CD4-positive, alpha-beta T cell treated with Interleukin-15 for 1 hour (primary cell): ENCODE data around the gene S100A16.
A peak's percentile ranks its signal among the peaks of the same experiment; 100 is the strongest.
"Not testable (repeated sequence)": the region's sequence is repeated elsewhere in the genome, so short reads cannot be mapped to it uniquely, and the experiment has no call there.

Experiments
- DNase-seq: peaks from one replicate; pipeline ENCODE4 v3.0.0-alpha.2; 2020

The S100A16 gene, protein sequence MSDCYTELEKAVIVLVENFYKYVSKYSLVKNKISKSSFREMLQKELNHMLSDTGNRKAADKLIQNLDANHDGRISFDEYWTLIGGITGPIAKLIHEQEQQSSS

DNA sequence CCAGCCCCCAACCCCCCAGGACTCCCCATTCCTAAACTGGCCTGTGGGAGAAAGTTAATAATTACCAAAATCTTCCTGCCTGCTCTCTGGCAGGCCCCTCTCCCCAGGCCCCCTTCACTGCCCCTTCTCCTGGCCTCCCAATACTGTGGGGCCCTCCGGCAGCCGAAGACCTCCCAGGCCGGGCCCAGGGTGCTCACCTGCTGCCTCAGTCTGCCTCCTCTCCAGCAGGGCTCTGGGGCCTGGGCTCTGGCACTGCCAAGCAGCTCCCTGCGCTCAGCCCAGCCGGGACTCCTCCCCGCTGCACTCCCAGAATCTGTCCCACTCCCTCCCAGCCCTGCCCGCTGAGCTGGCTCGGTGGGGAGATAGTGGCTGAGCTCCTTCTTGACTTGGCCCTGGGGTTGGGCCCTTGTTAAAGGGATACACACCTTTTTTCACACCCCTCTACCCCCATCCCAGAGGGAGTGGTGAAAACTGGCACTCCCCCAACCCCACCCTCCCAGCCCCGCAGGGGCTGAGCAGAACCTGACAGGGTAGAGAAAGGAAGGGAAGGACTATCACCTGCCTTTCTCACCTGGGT, at the start of gene S100A16:
TSS of gene S100A16 (minus strand) at position 383 of the 577 bp plus-strand sequence. CDS start 4,986 bp downstream, outside the sequence.
- no peak for DNase-seq

DNA sequence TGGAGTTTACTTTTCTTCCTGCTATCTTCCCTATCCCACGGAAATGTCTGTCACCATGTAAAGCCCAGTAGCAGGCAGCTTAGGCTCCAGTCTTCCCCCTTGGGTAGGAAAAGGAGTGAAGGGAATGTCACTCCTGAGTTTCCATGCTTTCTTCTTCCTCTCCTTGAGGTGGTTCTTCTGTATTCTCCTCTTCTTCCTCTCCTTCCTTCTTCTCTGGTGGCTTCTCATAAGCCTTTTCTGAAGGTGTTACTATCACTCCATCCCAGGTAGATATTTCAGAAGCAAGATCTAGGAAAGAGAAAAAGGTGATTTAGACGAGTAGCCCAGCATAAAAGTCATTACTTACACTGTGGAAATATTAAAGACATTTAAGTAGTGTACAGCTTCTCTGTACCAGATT, 49.3 kb upstream of the S100A16 start:
- no peak for DNase-seq

DNA sequence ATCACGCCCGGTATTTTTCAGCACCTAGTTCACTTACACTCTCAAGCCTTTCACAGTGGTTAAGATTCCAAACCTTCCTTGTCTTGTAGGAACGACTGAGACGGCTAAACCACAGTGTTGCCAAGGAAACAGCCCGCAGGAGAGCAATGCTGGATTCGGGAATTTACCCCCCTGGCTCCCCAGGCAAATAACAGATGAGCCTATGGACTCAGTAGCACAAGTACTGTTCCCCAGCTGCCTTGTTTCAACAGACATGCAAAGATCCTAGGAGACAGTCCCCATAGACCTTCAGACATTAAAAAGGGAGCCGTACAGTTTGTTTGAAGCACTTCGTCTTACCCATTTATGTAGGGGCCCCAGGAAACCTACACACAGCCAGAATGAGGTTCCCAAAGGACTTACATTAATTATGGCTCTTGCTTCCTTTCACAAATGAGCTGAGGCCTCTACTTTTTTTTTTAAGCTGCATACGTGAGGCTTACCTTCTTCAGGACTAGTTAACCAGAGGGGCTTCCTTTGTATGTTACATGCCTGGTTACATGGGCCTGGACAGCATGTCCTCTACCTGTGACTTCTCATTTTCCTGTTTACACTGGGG, 48.3 kb upstream of the S100A16 start:
- no peak for DNase-seq

DNA sequence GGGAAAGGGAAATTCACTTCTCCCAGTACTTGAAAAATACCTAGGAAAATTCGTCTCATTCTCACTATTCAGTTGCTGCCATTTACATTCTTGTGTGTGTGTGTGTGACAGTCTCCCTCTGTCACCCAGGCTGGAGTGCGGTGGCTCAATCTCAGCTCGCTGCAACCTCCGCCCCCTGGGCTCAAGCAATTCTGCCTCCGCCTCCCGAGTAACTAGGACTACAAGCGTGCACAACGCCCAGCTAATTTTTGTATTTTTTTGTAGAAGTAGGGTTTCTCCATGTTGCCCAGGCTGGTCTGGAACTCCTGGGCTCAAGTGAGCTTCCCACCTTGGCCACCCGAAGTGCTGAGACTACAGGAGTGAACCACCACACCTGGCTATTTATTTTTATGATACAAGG, 46.7 kb upstream of the S100A16 start:
- DNase-seq, result no peak

DNA sequence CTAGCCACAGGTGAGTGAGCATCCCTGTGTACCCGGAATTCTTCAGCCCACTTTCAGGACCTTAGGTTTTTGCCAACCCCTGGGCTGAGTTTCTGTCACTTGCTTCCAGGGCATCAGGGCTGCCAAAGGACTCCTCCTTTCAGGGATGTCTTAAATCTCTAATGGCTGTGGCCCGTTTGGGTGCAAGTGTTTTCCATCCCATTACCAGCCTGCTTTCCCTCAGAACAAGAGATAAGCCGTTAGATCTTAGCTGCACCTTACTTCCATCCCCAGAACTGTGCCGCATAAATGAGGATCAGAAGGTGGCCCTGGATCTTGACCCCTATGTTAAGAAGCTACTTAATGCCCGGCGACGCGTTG, 46.2 kb upstream of the S100A16 start:
- DNase-seq, result no peak

DNA sequence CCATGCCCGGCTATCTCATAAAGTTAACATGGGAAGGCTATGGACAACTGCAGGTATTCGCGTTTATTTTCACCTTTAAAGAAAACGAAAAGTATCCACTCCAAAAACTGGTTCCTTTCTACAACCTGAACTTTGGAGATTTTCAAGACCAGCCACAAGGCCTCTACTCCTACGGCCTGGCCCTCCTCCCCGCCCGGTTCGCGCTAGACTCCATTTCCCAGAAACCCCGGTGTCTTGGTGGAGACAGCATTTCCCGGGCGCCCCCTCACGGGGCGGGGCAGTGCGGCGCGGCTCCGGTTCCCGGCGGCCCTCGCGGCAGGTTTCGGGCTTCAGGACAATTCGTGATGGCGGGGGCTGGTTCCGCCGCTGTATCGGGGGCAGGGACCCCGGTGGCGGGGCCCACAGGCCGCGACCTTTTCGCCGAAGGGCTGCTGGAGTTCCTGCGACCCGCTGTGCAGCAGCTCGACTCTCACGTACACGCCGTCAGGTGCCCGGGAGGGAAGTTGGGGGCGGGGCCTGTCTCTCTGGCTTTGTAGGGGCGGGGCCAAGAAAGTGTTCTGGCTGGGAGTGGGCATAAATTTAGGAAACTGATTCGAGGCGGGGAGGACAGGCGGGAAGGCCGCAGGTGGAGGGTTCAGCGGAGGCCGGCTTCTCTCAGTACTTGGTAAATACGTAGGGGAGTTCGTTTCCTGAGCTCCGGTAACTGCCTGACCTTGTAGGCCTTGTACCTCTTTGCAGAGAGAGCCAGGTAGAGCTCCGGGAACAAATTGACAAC, 45.6 kb upstream of the S100A16 start, which contains the start of gene SNAPIN:
TSS of gene SNAPIN (plus strand) at position 304 of the 775 bp plus-strand sequence. CDS start at position 345, 41 bp downstream.
- peak; percentile 88 for DNase-seq

DNA sequence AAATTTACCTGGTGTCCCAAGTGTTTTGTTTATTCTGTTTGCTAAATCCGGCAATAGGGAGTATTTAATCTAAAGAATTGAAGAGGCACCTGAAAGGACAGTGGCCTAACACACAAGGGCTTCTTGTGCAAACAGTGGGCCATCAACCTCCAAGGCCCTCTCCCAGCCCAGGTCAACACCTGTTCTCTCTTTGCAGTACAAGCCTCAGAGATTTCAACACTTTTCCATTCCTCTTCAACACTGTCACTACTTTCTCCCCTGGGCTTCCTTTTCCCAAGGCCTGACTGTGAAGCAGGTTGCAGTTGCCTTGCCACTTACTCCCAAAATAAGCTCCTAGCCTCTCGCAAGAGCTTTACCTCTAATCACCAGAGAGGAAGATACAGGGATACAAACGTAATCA, 42.4 kb upstream of the S100A16 start:
- DNase-seq, result no peak

DNA sequence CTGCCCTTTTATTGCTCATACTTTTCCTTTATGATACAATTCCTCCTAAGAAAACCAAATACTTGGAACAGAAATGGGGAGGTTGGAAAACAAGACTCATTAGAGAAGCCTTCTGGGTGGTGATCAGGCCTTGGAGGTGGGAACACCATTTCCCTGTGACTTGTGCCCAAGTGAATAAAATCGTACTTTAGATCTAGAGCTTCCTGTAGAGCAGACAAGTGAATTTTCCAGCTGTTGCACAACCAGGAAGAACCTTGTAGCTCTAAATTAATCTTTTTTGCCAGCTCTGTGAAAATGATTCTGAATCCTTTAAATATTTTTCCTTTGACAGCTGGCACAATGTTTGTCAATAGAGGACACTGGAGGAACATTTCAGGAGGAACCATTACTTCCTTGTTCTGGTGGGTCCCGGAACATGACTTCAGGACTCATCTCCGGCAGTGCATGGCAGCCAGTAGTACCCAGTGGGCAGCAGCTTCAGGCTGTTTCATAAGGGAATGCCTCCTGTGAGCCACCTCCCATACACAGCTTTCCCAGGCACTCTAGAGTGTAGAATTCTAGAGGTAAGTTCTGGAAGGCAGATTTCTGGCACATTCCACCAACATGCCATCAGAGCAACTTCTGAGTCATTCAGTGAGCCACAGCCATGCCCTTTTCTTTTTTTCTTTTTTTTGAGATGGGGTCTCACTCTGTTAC, 40.0 kb upstream of the S100A16 start:
- DNase-seq, result no peak

DNA sequence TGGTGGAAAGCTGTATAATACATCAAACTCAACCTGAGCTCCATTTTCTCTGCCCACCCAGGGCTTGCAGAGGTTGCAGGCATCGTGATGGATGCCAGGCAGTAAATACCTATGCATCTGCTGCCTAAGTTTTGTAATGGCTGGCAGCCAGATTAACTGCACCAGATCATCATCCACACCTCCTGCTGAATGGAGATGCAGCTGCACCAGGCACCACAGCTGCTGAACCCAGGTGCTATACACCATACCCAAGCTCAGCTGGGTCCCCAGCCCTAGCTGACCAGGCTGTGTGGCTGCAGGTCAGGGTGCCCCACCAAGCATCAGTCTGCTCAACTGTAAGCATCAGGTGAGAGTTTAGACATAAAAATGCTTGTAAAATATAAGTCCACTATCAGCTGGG, 38.8 kb upstream of the S100A16 start:
- no peak for DNase-seq

DNA sequence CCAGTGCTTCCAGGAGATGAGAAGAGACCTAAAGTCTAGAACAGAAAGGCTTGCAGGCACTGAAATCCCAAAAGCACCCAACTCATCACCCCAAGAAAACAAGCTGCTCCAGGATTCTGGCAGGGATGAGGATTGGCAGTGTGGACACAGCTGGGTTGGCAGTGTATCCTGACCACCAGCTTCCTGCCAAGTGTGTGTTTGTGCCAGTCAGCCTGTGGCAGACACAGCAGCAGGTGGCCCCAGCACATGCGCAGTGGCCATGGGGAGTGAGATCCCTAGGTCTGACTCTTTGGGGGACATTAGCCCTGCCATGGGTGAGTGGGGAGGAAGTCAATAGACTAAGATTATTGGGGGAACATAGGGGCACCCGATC, 36.9 kb upstream of the S100A16 start:
- DNase-seq, result no peak

DNA sequence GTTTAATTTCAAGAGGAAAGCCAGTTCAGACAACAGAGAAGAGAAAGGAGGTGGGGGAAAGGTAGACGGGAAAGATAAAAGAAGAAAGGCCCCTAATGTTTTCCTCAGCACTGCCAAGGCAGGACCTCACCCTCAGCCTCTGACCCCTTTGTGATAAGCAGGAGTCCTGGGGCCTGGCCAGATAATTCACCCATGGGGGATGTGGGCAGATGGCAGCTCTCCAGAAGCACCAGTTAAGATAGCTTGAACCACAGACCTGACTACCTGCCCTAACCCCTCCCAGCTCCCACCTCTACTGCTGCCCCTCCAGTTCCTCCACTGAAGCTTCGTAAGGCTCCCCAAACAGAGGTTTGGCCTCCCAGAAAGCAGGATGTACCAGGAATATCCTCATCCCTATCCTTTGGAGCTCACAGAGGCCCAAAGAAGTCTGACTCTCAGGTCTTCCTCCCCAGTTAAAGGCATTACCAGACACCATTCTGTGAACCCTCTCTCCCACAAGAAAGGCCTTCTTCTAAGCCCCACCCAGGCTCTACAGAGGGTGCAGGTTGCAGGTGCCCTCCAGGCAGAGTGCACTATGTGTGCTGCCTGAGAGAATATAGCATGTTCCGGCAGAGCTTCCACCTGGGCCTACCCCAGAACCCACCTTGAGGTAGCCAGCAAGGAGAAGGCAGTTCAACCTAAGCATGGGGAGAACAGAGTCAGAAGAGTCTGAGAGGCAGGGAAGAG, 36.4 kb upstream of the S100A16 start:
- DNase-seq, result peak; percentile 33

DNA sequence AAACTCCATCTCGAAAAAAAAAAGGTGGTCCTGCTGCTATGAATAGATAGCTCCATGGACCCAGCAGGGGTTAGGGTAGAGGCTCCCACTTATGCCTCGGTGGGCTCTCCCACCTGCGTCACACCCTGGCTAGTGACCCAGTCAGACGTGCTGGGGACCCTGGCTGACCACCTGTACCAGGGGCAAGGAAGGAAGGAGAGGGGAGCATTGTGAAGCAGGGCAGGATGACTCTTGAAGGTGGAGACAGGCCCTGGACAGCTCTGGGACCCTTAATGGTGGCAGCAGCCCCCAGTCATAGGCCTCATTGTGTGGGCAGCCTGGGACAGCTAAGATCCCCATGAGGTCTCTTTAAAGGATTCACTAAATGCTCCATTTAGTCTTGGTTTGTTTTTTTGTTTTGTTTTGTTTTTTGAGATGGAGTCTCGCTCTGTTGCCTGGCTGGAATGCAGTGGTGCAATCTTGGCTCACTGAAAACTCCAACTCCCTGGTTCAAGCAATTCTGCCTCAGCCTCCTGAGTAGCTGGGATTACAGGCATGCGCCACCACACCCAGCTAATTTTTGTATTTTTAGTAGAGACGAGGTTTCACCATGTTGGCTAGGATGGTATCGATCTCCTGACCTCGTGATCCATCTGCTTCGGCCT, 35.2 kb upstream of the S100A16 start:
- DNase-seq, result no peak

DNA sequence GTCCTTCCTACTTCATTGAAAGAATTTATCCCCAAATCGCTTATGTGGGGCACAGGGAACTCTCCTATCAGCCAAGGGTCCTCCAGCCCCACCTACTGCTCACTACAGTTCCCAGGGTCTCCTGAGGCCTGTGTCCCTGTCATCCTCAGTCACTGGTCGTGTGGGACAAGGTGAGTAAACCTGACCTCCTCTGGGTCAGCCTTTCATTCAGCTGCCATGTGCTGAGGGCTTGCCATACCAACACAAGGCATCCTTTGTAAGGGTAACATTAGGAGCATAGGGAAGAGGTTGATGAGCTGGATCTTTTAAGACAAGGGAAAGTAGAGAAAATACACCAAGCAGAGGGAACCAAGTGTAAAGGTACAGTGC, 34.4 kb upstream of the S100A16 start:
- no peak for DNase-seq

DNA sequence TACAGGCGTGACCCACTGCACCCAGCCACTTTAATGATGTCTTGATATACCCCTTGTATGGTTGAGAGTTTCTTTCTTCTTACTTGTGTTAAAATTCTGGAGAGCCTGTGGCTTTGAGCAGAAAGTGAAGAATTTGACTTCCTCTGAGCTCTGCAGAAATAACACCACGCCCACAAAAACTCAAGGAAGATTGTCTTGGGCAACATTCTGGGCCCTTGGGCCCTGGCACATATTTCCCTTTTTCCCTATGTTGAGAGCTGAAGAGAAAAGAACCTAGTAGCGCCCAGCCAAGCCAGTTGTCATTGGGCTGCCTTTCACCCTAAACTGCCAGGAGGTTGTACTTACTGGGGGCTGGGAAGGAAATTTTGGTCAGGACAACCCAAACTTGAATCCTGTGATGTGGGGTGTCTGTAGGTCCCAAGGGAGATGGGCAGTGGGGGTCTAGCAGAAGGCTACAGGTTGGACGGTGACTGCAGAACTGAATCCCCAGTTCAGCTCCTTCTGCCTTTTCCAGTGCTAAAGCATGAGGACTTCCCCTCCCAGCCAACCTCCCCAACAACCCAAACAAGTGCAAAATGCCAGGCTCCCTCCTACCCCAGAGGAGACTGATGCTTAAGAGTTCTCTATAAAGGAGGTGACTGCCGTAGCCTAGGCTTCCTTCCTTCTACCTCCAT, 33.9 kb upstream of the S100A16 start:
- DNase-seq, result no peak

DNA sequence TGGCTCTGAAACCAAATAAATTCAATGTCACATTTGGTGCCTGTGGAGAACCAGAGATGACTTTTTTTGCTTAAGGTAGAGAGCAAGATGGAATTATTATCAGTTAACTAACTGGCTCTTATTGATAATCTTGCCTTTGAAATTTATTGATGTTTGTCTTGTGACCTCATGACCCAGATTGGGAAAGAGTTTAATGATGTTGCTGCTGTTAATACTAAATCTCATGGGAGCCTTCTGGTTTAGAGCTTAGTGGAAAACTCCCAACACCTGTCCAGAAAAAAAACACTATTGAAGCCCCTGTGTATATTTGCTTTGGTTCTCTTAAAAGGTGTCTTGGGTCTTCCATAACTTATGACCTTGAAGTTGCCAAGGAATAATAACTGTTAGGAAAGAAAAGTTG, 30.9 kb upstream of the S100A16 start:
- DNase-seq, result no peak

DNA sequence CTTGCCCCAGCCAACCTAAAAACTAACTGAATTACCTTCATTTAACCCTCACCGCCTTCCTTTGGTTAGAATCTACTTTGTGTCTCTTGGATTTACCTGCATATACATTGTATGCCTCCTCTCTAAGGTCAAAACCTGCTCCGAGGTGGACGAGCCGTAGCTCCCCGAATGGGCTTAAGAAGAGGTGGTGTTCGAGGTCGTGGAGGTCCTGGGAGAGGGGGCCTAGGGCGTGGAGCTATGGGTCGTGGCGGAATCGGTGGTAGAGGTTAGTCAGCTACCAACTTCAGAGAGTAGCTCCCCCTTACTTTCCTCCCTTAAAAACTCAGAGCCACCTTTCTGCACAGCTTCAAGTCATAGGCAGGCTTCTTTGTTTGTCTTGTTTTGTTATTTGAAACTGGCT, 30.2 kb upstream of the S100A16 start:
- no peak for DNase-seq

DNA sequence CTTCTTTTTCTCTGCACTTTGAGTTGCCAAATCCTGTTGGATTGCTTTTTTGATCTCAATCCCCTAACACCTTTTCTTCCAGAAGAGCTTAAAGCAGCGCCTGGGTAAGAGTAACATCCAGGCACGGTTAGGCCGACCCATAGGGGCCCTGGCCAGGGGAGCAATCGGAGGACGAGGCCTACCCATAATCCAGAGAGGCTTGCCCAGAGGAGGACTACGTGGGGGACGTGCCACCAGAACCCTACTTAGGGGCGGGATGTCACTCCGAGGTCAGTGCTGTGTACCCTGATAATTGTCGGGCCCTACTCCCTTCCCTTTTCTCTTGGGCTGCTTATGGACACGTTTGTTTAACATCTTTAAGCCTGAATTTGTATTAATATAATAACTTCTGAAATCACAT, 29.2 kb upstream of the S100A16 start:
- DNase-seq, result no peak

DNA sequence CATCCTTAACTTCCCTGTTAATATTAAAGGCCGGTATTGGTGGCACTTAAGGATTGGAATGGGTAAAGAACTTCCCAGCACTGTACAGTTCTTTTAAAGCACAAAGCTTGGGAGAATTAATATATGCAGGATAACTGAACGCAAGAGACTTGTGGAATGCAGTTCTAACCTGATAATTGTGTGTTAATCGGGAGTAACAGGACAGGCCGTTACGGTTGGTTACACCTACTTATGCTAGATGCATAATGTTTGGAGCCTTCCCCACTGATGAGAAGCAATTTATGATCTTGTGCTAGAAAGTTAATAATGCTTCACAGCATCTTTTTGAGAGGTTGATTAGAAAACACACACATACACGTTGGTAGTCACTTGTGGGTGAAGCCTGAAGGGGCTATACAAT, 27.9 kb upstream of the S100A16 start:
- DNase-seq, result no peak

DNA sequence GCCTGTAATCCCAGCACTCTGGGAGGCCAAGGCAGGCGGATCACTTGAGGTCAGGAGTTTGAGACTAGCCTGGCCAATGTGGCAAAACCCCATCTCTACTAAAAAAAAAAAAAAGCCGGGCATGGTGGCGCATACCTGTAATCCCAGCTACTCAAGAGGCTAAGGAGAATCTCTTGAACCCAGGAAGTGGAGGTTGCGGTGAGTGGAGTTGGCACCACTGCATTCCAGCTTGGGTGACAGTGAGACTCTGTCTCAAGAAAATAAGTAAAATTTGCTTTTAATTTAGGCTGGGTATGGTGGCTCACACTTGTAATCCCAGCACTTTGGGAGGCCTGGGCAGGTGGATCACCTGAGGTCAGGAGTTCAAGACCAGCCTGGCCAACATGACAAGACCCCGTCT, 27.3 kb upstream of the S100A16 start:
- DNase-seq, result not testable (repeated sequence)

DNA sequence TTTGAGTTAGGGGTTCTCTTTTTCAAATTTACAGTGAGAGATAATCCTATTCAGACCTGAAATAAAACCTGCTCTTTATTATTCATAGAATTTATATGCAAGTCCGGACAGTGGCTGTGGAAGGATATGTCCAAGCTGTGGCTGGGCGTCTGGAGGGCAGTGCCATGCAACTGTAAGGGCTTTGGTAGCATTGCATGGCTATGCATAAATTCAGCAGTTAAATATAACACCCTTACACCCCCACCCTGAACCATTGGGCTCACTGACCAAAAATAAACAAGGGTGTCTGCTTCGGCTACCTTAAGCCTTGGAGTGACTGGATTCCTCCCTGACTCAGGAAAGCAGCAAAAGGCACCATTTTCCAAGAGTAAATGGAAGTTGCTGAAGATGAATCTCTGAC, 26.3 kb upstream of the S100A16 start:
- no peak for DNase-seq

DNA sequence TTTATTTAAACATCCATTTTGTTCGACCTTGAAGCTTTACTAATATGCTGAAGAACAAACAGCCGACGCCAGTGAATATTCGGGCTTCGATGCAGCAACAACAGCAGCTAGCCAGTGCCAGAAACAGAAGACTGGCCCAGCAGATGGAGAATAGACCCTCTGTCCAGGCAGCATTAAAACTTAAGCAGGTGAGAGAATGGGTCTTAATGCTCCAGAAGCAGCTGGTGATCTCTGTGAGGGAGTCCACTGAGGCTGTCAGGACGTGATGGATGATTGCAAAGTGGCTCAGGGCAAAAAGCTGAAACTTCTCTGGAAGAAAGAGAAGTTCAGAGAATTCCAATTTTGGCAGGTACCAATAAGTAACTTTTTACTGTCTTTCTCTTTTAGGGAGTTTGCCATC, 25.3 kb upstream of the S100A16 start:
- DNase-seq, result no peak

DNA sequence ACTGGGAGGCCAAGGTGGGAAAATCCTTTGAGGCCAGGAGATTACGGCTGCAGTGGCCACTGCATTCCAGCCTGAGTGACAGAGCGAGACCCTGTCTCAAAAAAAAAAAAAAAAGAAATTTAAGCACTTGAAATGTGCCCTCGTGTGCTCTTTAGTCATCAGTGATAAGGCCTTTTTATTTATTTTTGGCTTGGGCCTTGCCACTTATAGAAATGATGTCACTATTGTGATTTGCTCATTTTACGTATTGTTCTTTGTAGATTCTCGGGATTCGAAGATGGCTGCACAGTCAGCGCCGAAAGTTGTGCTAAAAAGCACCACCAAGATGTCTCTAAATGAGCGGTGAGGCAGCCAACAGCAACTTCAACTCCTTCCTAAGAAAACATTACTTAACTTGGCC, 23.4 kb upstream of the S100A16 start:
- no peak for DNase-seq
